ENCODE data around the gene POLR3C. TPM values are rescaled to one million over a fixed set of nuclear protein-coding genes. Genes with fewer than 3 reads are reported as not detected.
A peak's percentile ranks its signal among the peaks of the same experiment; 100 is the strongest.
"Not testable (repeated sequence)": the region's sequence is repeated elsewhere in the genome, so short reads cannot be mapped to it uniquely, and the experiment has no call there.

The POLR3C gene
- 10 to 100 TPM; 22.1 to 25.3 TPM for total RNA-seq
- long read RNA-seq, donor 1, transcript POLR3C-201 (15 exons, 1,851 nt) = major isoform, 11 of 14 reads
- long read RNA-seq, donor 1, partial matches to known transcripts = 1 of 14 reads
- long read RNA-seq, donor 1, other reads (novel, unspliced or antisense) = 2 of 14 reads
- long read RNA-seq, donor 2, transcript POLR3C-201 (15 exons, 1,851 nt) = major isoform, 49 of 90 reads
- long read RNA-seq, donor 2, partial matches to known transcripts = 3 of 90 reads
- long read RNA-seq, donor 2, other reads (novel, unspliced or antisense) = 37 of 90 reads

- peak; percentile 97 for DNase-seq (ENCODE audit: low spot score)
- intact Hi-C loops (cut with DNase I) = no loop called here
These were observed at the start of gene POLR3C, which contains the start of gene RNF115 for GRCh38 chr1:145823565-145824498. TSS of gene POLR3C (plus strand) at chr1:145824200. CDS start at chr1:145825777, 1,577 bp downstream. TSS of gene RNF115 (minus strand) at chr1:145824095. CDS start at chr1:145823873, 222 bp downstream.

GRCh38 chr1:145777357-145778145 lies 46.4 kb upstream of the POLR3C start:
- intact Hi-C loops (cut with DNase I) = no loop called here
- DNase-seq (ENCODE audit: low spot score) = no peak

- DNase-seq (ENCODE audit: low spot score) = no peak
- intact Hi-C loops (cut with DNase I) = no loop called here
These were observed 45.9 kb upstream of the POLR3C start for GRCh38 chr1:145778146-145778540.

- intact Hi-C loops (cut with DNase I) = no loop called here
- no peak for DNase-seq (ENCODE audit: low spot score)
These were observed 41.5 kb upstream of the POLR3C start for GRCh38 chr1:145782272-145783099.

- intact Hi-C loops (cut with DNase I) = no loop called here
- DNase-seq (ENCODE audit: low spot score) = no peak
These were observed 39.6 kb upstream of the POLR3C start for GRCh38 chr1:145784409-145784808.

GRCh38 chr1:145785547-145785946 lies 38.5 kb upstream of the POLR3C start:
- no peak for DNase-seq (ENCODE audit: low spot score)
- intact Hi-C loops (cut with DNase I) = no loop called here

GRCh38 chr1:145786271-145786670 lies 37.7 kb upstream of the POLR3C start:
- no peak for DNase-seq (ENCODE audit: low spot score)
- intact Hi-C loops (cut with DNase I) = no loop called here

GRCh38 chr1:145788580-145788979 lies 35.4 kb upstream of the POLR3C start:
- DNase-seq (ENCODE audit: low spot score) = no peak
- intact Hi-C loops (cut with DNase I) = no loop called here

GRCh38 chr1:145791860-145792259 lies 32.1 kb upstream of the POLR3C start:
- intact Hi-C loops (cut with DNase I); DNase-seq (ENCODE audit: low spot score): not testable (repeated sequence)

- intact Hi-C loops (cut with DNase I) = no loop called here
- no peak for DNase-seq (ENCODE audit: low spot score)
These were observed 31.5 kb upstream of the POLR3C start for GRCh38 chr1:145792484-145792883.

- intact Hi-C loops (cut with DNase I) = loop anchor here in 1 of 2 donors (5.0 kb wide), 1 partner anchor 368 kb away; the partner anchor contains the start of gene NBPF20
- DNase-seq (ENCODE audit: low spot score) = no peak
These were observed 28.6 kb upstream of the POLR3C start for GRCh38 chr1:145795257-145795881.

- no peak for DNase-seq (ENCODE audit: low spot score)
- intact Hi-C loops (cut with DNase I) = loop anchor here in 1 of 2 donors (5.0 kb wide), 1 partner anchor 369 kb away; the partner anchor contains the start of gene NBPF20
These were observed 27.2 kb upstream of the POLR3C start for GRCh38 chr1:145796753-145797152.

GRCh38 chr1:145799806-145800205 lies 24.2 kb upstream of the POLR3C start:
- no peak for DNase-seq (ENCODE audit: low spot score)
- intact Hi-C loops (cut with DNase I) = loop anchor here in 1 of 2 donors (5.0 kb wide), 1 partner anchor 373 kb away; the partner anchor contains the start of gene NBPF20

- intact Hi-C loops (cut with DNase I) = no loop called here
- DNase-seq (ENCODE audit: low spot score) = no peak
These were observed 19.6 kb upstream of the POLR3C start for GRCh38 chr1:145804235-145805045.

GRCh38 chr1:145805057-145805456 lies 18.9 kb upstream of the POLR3C start:
- intact Hi-C loops (cut with DNase I) = no loop called here

GRCh38 chr1:145806408-145806807 lies 17.6 kb upstream of the POLR3C start:
- intact Hi-C loops (cut with DNase I) = no loop called here
- DNase-seq (ENCODE audit: low spot score) = no peak

More at GRCh38 chr1:145805057-145805456, 18.9 kb upstream of the POLR3C start:
- DNase-seq (ENCODE audit: low spot score) = no peak

- no peak for DNase-seq (ENCODE audit: low spot score)
- intact Hi-C loops (cut with DNase I) = no loop called here
These were observed 17.2 kb upstream of the POLR3C start for GRCh38 chr1:145806844-145807243.

Measured in posterior vena cava (tissue), 2 donors.